Fibroblast of lung (primary cell): ENCODE results near the gene ADAMTSL1.

Experiments used
- EZH2 ChIP-seq: IDR thresholded peaks from 2 replicates; pipeline ENCODE4 v1.5.1; 2012; ENCODE audit warnings: low read length, control low read depth, mild to moderate bottlenecking; ENCODE audit errors: missing control alignments
- TF ChIP-seq, protein P1 (sequence below), 2 donors: IDR thresholded peaks in 1 of 2; conservative IDR thresholded peaks in 1 of 2; 1 replicate in 1 of 2; 2 replicates in 1 of 2; pipeline ENCODE4 v1.5.1; 2011 to 2012; ENCODE audit warnings: low read length in 2 of 2, control low read depth in 1 of 2, inconsistent platforms in 1 of 2, low read depth in 1 of 2, mild to moderate bottlenecking in 1 of 2

GRCh38 chr9:18638371-18639249 lies 164.7 kb downstream of the ADAMTSL1 start:
- TF ChIP-seq, protein P1, sequence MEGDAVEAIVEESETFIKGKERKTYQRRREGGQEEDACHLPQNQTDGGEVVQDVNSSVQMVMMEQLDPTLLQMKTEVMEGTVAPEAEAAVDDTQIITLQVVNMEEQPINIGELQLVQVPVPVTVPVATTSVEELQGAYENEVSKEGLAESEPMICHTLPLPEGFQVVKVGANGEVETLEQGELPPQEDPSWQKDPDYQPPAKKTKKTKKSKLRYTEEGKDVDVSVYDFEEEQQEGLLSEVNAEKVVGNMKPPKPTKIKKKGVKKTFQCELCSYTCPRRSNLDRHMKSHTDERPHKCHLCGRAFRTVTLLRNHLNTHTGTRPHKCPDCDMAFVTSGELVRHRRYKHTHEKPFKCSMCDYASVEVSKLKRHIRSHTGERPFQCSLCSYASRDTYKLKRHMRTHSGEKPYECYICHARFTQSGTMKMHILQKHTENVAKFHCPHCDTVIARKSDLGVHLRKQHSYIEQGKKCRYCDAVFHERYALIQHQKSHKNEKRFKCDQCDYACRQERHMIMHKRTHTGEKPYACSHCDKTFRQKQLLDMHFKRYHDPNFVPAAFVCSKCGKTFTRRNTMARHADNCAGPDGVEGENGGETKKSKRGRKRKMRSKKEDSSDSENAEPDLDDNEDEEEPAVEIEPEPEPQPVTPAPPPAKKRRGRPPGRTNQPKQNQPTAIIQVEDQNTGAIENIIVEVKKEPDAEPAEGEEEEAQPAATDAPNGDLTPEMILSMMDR (conservative IDR thresholded peaks at IDR 0.05 in 1 of 2, IDR thresholded peaks at IDR 0.05 in 1 of 2; ENCODE audit: low read depth in 1 of 2, low read length in 2 of 2), result no peak
- no peak for TF ChIP-seq EZH2
